Osteoblast (primary cell): Measurements from ENCODE around the gene SHC1. TPM values are rescaled to one million over a fixed set of nuclear protein-coding genes. Genes with fewer than 3 reads are reported as not detected.

Experiments
- DNase-seq: peaks from one replicate; pipeline ENCODE4 v3.0.0; 2011; ENCODE audit warnings: low spot score, mixed read lengths; ENCODE audit not compliant: insufficient read length; ENCODE audit errors: missing footprints
- H2AFZ ChIP-seq: 2 replicates; pipeline ENCODE4 v1.6.0; 2011; ENCODE audit warnings: mild to moderate bottlenecking, low read length
- H3K27ac ChIP-seq: 2 replicates; pipeline ENCODE4 v1.5.1; 2011; ENCODE audit warnings: mild to moderate bottlenecking, low read depth, low read length, moderate library complexity
- H3K27me3 ChIP-seq: 2 replicates; pipeline ENCODE4 v1.6.0; 2012; ENCODE audit warnings: mild to moderate bottlenecking, control low read depth, inconsistent platforms, low read length, moderate library complexity; ENCODE audit not compliant: insufficient read depth
- H3K36me3 ChIP-seq: 2 replicates; pipeline ENCODE4 v1.5.1; 2011; ENCODE audit warnings: mild to moderate bottlenecking, low read length, control low read depth, moderate library complexity; ENCODE audit not compliant: insufficient read depth
- H3K4me1 ChIP-seq: 2 replicates; pipeline ENCODE4 v1.5.1; 2011; ENCODE audit warnings: mild to moderate bottlenecking, low read length, control low read depth, moderate library complexity; ENCODE audit not compliant: insufficient read depth
- H3K4me2 ChIP-seq: 2 replicates; pipeline ENCODE4 v1.6.0; 2011; ENCODE audit warnings: mild to moderate bottlenecking, low read length; ENCODE audit not compliant: insufficient read depth
- H3K4me3 ChIP-seq: fragments of 200-600 bp; sonication (generic); 3 replicates; pipeline ENCODE4 v1.5.1; 2012; ENCODE audit warnings: mild to moderate bottlenecking, low read length, inconsistent platforms; ENCODE audit not compliant: insufficient read depth
- H3K79me2 ChIP-seq: 2 replicates; pipeline ENCODE4 v1.6.0; 2012; ENCODE audit warnings: mild to moderate bottlenecking, low read length, control low read depth, inconsistent platforms; ENCODE audit not compliant: insufficient read depth
- H3K9me3 ChIP-seq: 2 replicates; pipeline ENCODE4 v1.5.1; 2011; ENCODE audit warnings: low read depth, low read length, control low read depth
- H4K20me1 ChIP-seq: 2 replicates; pipeline ENCODE4 v1.6.0; 2012; ENCODE audit warnings: mild to moderate bottlenecking, low read length, control low read depth; ENCODE audit not compliant: insufficient read depth
- total RNA-seq: library from RNA; depleted of rRNA; stranded (reverse); fragments of >200 nt; gene quantifications from 2 replicates; pipeline ENCODE4 v1.2.3, GENCODE V29; 2012
- TF ChIP-seq, protein P1 (sequence below): IDR thresholded peaks from 2 replicates; pipeline ENCODE4 v1.5.1; 2011; ENCODE audit warnings: mild to moderate bottlenecking, low read depth, low read length, moderate library complexity; ENCODE audit errors: extremely low read depth

The SHC1 gene, protein sequence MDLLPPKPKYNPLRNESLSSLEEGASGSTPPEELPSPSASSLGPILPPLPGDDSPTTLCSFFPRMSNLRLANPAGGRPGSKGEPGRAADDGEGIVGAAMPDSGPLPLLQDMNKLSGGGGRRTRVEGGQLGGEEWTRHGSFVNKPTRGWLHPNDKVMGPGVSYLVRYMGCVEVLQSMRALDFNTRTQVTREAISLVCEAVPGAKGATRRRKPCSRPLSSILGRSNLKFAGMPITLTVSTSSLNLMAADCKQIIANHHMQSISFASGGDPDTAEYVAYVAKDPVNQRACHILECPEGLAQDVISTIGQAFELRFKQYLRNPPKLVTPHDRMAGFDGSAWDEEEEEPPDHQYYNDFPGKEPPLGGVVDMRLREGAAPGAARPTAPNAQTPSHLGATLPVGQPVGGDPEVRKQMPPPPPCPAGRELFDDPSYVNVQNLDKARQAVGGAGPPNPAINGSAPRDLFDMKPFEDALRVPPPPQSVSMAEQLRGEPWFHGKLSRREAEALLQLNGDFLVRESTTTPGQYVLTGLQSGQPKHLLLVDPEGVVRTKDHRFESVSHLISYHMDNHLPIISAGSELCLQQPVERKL
- 230 and 239 TPM in 2 replicates for total RNA-seq

DNA sequence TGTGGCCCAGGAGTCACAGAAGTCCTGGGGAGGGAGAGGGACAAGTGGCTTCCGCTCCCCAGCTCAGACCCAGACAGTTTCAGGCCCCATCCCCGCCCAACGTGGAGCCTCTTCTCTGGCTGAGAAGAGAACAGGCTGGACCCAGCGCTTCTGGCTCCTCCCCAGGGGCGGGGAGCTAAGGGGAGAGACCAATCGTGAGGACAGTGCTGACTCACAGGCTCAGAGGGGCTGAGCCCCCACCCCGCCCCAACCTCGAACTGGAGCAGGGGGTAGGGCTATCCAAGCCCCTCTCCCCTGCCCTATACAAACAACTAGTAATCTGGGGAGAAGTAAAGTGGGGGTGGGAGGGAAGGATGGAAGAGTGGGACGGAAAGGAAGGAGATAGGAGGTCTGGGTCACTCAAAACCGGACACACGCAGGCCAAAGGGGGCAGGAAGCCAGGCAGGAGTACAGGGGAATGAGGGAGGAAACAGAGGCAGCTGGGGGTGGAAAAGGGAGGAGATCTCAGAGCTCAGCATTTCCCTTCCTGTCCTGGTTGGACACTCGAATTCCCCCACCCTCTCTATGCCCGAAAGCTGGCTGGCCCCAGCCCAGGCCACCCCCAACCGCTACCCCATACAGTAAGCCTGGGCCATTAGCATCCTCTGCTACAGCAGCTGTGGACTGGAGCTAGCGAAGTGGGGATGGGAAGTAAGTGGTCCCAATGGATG is at the start of gene SHC1:
TSS of gene SHC1 (minus strand) at position 117 of the 710 bp plus-strand sequence. CDS start 221 bp downstream, outside the sequence.
- Histone ChIP-seq H3K4me3 (peak within 1 kb of the TSS; percentile 83), H3K9me3 (no peaks in the 10 kb centered on the region), H3K79me2 (peaks cover 54% of the 10 kb centered on the region), H2AFZ (no peak within 1 kb of the TSS), H3K36me3 (peaks cover 27% of the 10 kb centered on the region), H3K4me2 (peak within 1 kb of the TSS; percentile 99), H3K27ac (peak within 1 kb of the TSS; percentile 97), H3K4me1 (peaks cover 59% of the 10 kb centered on the region), H3K27me3 (no peaks in the 10 kb centered on the region), H4K20me1 (peaks cover 32% of the 10 kb centered on the region)
- DNase-seq: peak; percentile 98
- TF ChIP-seq, protein P1, sequence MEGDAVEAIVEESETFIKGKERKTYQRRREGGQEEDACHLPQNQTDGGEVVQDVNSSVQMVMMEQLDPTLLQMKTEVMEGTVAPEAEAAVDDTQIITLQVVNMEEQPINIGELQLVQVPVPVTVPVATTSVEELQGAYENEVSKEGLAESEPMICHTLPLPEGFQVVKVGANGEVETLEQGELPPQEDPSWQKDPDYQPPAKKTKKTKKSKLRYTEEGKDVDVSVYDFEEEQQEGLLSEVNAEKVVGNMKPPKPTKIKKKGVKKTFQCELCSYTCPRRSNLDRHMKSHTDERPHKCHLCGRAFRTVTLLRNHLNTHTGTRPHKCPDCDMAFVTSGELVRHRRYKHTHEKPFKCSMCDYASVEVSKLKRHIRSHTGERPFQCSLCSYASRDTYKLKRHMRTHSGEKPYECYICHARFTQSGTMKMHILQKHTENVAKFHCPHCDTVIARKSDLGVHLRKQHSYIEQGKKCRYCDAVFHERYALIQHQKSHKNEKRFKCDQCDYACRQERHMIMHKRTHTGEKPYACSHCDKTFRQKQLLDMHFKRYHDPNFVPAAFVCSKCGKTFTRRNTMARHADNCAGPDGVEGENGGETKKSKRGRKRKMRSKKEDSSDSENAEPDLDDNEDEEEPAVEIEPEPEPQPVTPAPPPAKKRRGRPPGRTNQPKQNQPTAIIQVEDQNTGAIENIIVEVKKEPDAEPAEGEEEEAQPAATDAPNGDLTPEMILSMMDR: no peak

DNA sequence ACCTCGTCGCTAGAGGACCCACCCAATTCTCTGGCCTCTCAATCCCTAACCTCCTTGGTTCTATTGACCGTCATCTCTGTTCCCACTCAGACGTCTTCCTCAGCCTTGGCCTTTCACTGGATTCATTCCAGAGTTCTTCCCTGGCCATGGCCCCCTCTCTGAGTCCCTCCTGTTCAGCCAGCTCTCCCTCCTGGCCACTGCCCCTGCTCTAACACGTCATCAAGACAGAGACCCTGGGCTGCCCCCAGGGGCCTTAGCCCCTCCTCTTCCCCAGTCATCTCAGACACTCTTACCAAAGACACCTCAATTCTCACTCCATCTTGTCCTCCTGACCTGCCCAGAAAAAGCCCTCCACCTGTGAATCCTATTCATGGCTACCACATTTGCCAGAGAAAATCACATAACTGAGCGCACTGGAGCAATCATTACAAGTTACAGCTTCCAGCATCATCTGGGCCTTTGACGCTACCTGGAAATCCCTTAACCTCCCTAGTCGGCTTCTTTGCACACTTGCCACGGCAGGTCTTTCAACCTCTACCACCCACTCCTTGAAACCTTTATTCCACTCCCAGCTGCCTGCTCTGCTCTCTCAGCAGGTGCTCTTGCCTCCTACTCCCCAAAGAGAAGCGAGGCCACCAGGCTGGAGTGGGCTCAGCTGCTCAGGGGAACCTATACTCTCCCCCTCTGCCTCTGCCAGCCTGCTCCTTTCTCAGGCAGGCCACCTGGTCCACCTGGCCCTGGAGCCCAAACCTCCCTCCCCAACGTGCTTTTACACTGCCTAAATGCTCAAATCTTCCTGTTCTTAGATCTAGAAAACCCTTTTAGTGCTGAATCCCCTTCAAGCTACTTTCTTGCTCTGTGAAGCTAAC is 49.1 kb upstream of the SHC1 start:
- H3K79me2 ChIP-seq: no peaks in the 10 kb centered on the region
- no peak overlapping the region for H3K4me2 ChIP-seq
- TF ChIP-seq, protein P1: no peak
- peak; percentile 17 for DNase-seq
- H3K4me1 ChIP-seq: peaks cover 15% of the 10 kb centered on the region
- no peak overlapping the region for H2AFZ ChIP-seq
- no peak overlapping the region for H3K4me3 ChIP-seq
- no peaks in the 10 kb centered on the region for H3K9me3 ChIP-seq
- H3K27me3 ChIP-seq: no peaks in the 10 kb centered on the region
- H3K36me3 ChIP-seq: peaks cover 9% of the 10 kb centered on the region
- H4K20me1 ChIP-seq: peaks cover 7% of the 10 kb centered on the region
- no peak overlapping the region for H3K27ac ChIP-seq

DNA sequence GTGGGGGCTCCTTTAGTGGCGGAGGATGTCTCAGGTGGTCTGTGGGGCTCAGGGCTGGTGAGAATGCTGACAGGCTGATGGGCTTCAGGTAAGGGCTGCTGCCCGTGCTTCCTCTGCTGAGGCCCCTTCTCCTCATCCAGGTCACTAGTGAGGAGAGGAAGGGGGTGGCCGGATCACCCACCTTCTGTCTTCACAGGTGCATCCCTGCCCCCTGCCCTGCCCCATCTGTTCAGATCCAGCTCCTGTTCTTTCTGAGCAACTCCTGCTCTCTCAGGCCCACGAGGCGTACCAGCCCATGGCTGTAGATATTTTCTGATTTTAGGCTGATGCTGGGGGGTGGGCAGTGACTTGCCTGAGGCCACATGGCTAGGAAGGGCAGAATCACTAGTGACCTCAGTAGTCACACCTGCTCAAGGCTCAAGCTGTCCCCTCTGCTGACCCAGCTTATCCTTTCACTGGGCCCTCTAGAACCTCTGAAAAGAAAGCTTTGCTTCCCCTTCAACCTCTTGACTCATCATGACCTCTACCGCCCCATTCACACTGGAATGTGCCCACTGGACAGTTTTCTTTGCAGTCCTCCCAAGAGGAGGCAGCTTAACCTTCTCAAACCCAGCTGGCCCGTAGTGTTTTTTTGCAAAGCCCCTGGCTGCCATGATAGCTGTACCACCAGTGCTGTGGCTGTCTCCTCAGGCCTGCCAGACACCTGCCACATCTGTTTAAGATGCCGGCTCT is 48.2 kb upstream of the SHC1 start:
- Histone ChIP-seq H3K9me3 (no peaks in the 10 kb centered on the region), H4K20me1 (peaks cover 14% of the 10 kb centered on the region), H3K4me2 (no peak overlapping the region), H3K27ac (no peak overlapping the region), H3K27me3 (no peaks in the 10 kb centered on the region), H3K79me2 (no peaks in the 10 kb centered on the region), H3K36me3 (peaks cover 15% of the 10 kb centered on the region), H3K4me1 (peaks cover 15% of the 10 kb centered on the region), H3K4me3 (no peak overlapping the region), H2AFZ (no peak overlapping the region)
- DNase-seq: peak; percentile 93
- TF ChIP-seq, protein P1: no peak
